AG08395 (cell line): Measurements from ENCODE around the gene MRGPRE.

Experiments used
- DNase-seq: peaks from one replicate; pipeline ENCODE4 v3.0.0; 2012; ENCODE audit warnings: mixed read lengths, low spot score

The MRGPRE gene

DNA sequence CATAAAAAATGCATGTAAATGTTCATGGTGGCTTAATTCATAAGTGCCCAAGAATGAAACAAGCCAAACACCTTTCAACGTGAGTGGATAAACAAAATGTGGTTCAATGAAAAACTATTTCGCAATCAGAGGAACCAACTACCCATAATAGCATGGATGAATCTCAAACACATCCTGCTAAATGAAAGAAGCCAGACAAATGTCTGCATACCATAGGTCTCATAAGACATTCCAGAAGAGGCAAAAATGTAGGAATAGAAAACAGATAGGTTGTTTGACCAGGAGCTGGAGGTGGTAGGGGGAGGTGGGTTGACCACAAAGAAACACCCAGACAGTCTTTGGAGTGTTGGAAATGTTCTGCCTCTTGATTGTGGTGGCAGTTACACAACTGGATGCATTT, 53.9 kb downstream of the MRGPRE start:
- DNase-seq = no peak

DNA sequence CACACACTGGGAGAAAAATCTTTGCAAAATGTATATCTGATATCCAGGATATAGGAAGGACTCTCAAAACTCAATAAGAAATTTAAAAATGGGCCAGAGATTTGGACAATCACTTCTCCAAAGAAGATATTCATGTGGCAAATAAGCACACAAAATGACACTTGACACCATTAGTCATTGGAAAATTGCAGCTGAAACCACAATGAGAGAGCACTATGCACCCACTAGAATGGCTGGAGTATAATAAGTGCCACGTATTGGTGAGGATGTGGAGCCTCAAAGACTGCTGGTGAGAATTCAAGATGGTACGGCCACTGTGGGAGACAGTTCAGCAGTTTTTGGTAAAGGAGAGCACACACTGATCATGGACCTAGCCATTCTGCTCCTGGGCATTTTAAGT, 54.3 kb downstream of the MRGPRE start:
- DNase-seq = no peak
